Measurements from ENCODE around the gene SNAP25.

- TF ChIP-seq CTCF (IDR thresholded peaks at IDR 0.05) (no peak), POLR2A (IDR thresholded peaks at IDR 0.05) (no peak)
Observed at GRCh38 chr20:10249822-10250221, 31.2 kb downstream of the SNAP25 start.

Data from ovary (tissue), 3 donors.